HUES48 (cell line): ENCODE data around the gene MAPK7.
A peak's percentile ranks its signal among the peaks of the same experiment; 100 is the strongest.

Source experiments
- H3K27ac ChIP-seq: one replicate; pipeline ENCODE4 v1.7.0; 2013; ENCODE audit warnings: low read depth, low read length, inconsistent platforms
- H3K27me3 ChIP-seq: 2 replicates; pipeline ENCODE4 v1.6.1; 2013; ENCODE audit warnings: mild to moderate bottlenecking, low read length; ENCODE audit not compliant: control insufficient read depth, insufficient read depth
- H3K36me3 ChIP-seq: 2 replicates; pipeline ENCODE4 v1.6.1; 2013; ENCODE audit warnings: low read length; ENCODE audit not compliant: control insufficient read depth, insufficient read depth
- H3K4me1 ChIP-seq: 2 replicates; pipeline ENCODE4 v1.6.1; 2013; ENCODE audit warnings: mild to moderate bottlenecking, low read length; ENCODE audit not compliant: control insufficient read depth, insufficient read depth
- H3K4me3 ChIP-seq: 2 replicates; pipeline ENCODE4 v1.5.1; 2013; ENCODE audit warnings: mild to moderate bottlenecking, low read depth, low read length
- H3K9ac ChIP-seq: 2 replicates; pipeline ENCODE4 v1.6.1; 2013; ENCODE audit warnings: mild to moderate bottlenecking, low read depth, low read length, moderate library complexity
- H3K9me3 ChIP-seq: 2 replicates; pipeline ENCODE4 v1.6.1; 2013; ENCODE audit warnings: low read length; ENCODE audit not compliant: control insufficient read depth, insufficient read depth

The MAPK7 gene

DNA sequence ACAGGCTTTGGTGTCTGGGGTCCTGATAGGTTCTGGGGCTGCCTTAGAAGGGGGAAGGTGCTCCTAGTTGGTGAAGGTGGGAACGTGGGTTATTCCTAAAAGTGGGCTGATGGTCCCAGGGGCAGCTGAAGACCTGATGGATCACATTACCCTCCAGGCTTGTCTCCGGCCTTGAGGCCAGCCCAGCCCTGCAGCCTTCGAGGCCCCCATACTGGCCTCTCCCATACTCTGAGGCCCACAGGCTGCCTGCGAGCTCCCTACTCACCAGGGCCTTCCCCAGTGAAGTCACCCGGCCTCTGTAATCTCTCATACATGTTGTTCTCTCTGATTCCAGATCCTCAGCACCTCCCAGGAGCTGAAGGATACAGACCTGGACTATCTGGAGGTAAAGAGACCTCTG lies 35.5 kb downstream of the MAPK7 start:
- H3K9ac ChIP-seq, result no peak overlapping the region
- H3K9me3 ChIP-seq, result no peaks in the 10 kb centered on the region
- H3K27ac ChIP-seq, result no peak overlapping the region
- H3K4me3 ChIP-seq, result no peak overlapping the region
- peaks cover 8% of the 10 kb centered on the region; the same call in 1 of the 2 replicates for H3K4me1 ChIP-seq
- no peaks in the 10 kb centered on the region for H3K27me3 ChIP-seq
- H3K36me3 ChIP-seq, result no peaks in the 10 kb centered on the region

DNA sequence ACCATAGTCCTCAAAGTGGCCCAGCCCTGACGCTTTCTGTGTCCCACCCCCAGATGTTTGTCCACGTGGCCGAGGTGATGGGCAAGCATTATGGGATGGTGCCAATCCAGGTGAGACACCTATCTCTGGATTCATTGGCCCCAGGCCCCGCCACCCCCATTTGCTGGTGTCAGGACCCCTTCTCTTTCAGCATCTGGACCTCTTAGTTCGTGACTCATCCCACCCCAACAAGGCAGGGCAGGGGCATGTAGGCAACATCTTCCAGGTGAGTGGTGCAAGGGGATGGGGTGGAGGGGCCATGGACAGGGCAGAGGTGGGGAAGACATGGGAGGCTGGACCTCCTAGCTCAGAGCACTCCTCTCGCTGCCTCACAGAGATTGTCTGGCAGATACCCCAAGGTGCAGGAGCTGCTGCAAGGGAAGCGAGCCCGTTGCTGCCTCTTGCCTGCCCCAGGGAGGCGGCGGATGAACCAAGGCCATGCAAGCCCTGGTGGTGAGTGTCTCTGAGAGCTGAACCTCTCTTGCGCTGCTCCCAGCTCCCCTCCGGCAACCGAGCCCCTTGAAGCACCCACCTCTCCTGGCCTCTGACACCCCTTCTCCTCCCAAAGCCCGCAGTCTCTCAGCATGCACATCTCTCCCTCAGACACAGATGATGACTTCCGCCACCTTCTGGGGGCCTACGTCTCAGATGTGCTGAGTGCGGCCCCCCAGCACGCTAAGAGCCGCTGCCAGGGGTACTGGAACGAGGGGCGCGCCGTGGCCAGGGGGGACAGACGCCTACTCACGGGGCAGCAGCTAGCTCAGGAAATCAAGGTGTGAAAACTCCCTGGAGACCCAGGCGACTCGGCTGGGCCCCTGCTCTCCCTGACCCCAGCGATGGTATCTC lies 36.3 kb downstream of the MAPK7 start:
- Histone ChIP-seq H3K4me3 (no peak overlapping the region), H3K9ac (no peak overlapping the region), H3K36me3 (no peaks in the 10 kb centered on the region), H3K27me3 (no peaks in the 10 kb centered on the region), H3K27ac (no peak overlapping the region), H3K4me1 (peaks cover 8% of the 10 kb centered on the region; the same call in 1 of the 2 replicates), H3K9me3 (no peaks in the 10 kb centered on the region)

DNA sequence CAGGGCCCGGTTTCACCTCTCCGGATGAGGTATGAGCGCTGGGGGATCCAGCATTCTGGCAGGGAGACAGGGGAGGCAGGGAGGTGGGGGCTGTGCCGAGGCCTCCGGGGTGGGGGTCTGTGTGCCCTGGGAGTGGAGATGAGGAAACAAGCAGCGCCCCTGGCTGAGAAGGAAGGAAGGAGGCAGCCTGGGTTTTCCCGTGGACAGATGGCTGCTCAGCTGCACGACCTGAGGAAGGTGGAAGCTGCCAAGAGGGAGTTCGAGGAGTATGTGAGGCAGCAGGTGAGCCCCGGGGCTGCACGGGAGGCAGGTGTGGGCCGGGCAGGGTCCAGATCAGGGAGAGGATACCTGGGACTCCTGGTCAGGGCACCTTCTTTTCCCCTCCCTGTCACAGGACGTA lies 37.0 kb downstream of the MAPK7 start:
- Histone ChIP-seq H3K27ac (no peak overlapping the region), H3K9me3 (no peaks in the 10 kb centered on the region), H3K9ac (no peak overlapping the region), H3K4me1 (peaks cover 8% of the 10 kb centered on the region; the same call in 1 of the 2 replicates), H3K27me3 (no peaks in the 10 kb centered on the region), H3K4me3 (no peak overlapping the region), H3K36me3 (no peaks in the 10 kb centered on the region)

DNA sequence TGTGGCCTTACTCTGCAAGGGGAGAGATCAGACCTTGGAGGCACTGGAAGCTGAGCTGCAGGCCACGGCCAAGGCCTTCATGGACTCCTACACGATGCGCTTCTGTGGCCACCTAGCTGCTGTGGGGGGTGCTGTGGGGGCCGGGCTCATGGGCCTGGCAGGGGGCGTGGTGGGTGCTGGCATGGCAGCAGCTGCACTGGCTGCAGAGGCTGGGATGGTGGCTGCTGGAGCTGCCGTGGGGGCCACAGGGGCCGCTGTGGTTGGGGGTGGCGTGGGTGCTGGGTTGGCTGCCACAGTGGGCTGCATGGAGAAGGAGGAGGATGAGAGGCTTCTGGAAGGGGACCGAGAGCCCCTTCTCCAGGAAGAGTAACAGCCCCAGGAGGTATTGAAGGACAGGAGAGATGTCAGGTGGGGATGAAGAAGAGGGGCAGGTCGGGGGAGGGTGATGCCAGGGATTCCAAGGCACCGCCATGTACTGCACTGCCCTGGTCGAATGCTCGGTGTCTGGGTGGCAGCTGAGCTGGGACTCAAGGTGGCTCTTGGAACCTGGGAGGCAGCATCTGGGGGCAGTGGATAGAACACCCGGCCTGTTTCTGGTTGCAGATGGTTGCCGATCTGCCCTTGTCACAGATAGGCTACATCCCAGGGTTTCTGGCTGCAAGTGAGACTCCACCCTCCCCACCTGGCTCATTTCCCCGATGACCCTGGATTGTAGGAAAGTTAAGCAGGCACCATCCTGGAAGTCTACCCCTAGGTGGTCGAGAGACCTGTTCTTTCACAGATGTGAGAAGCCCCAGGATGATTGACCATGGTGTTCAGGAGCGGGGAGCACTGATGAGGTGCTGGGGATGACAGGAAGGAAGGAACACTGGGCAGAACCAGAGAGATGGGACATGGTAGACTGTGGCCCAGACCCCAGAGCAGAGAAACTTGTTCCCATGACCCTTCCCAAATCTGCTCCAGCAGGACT lies 37.8 kb downstream of the MAPK7 start:
- peaks cover 1% of the 10 kb centered on the region; the same call in 1 of the 2 replicates for H3K4me1 ChIP-seq
- no peaks in the 10 kb centered on the region for H3K36me3 ChIP-seq
- no peak overlapping the region for H3K4me3 ChIP-seq
- H3K27me3 ChIP-seq, result no peaks in the 10 kb centered on the region
- H3K9me3 ChIP-seq, result no peaks in the 10 kb centered on the region
- no peak overlapping the region for H3K9ac ChIP-seq
- H3K27ac ChIP-seq, result no peak overlapping the region

DNA sequence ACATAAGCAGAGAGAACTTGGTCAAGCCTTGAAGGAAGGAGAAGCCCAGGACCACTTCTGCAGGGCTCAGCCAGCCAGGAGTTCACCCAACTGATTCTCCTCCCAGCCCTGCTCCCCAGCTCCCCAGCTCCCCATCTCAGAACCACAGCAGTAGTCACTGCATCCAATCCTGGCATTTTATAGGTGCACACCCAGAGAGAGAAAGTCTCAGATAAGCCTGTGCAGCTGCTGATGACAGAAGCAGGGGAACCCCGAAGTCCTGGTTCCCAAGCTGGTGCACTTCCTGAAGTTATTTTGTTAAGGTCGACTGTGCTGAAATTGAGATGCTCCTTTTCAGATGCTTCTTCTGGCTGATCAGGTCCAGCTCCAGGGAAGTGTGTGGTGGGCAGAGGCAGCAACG lies 39.3 kb downstream of the MAPK7 start:
- no peak overlapping the region for H3K4me3 ChIP-seq
- no peak overlapping the region for H3K9ac ChIP-seq
- H3K4me1 ChIP-seq, result no peaks in the 10 kb centered on the region
- no peaks in the 10 kb centered on the region for H3K27me3 ChIP-seq
- H3K36me3 ChIP-seq, result no peaks in the 10 kb centered on the region
- no peaks in the 10 kb centered on the region for H3K9me3 ChIP-seq
- no peak overlapping the region for H3K27ac ChIP-seq

DNA sequence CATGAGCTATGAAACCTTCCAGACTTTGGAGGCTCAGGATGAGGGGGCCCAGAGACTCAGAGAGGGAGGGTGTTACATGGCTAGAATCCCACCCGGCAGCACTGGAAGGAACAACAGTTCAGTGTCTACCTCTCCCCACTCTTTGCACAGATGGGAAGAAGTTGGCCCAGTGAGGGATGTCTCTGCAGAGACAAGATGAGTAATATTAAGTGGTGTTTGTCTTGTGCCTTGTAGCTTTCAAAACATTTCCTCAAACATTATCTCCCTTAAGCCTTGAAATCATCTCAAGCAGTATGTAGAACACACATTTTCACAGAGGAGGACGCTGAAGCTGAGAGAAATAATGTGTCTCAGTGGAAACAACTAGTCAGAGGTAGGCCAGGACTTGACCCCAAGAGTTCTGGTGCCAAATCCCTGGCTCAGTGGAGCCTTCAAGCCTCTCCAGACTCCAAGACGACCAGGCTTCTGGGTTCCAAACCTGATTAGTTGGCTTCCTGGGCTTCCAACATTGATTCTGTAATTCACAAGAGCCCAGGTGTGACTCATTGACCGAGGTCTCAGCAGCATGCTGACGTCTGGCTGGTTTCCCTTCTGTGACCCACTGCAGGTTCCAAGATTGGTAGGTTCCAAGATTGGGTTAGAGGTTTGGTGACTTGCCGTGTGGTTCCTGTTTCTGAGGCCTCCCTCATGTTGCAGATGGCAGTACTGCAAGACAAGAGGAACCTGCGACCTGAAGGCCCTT lies 40.1 kb downstream of the MAPK7 start:
- Histone ChIP-seq H3K9me3 (no peaks in the 10 kb centered on the region), H3K27ac (no peak overlapping the region), H3K4me1 (no peaks in the 10 kb centered on the region), H3K4me3 (no peak overlapping the region), H3K9ac (no peak overlapping the region), H3K27me3 (no peaks in the 10 kb centered on the region), H3K36me3 (no peaks in the 10 kb centered on the region)

DNA sequence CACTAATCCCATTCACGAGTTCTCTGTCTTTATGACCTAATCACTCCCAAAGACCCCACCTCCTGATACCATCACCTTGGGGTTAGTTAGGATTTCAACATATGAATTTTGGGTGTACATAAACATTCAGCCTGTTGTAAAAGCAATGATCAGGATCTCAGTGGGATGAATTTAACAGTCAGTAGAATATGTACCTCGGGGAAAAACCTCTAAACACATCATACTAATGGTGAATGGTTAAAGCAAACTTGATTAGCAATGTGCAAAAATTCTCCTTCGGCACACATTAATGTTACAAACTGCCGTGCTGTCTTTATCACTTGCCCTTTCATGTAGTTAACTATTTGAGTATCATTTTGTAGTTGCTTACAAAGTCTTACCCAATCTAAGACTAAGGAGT lies 42.9 kb downstream of the MAPK7 start:
- H3K4me1 ChIP-seq, result peaks cover 5% of the 10 kb centered on the region
- H3K27ac ChIP-seq, result no peak overlapping the region
- no peak overlapping the region for H3K9ac ChIP-seq
- H3K27me3 ChIP-seq, result no peaks in the 10 kb centered on the region
- no peaks in the 10 kb centered on the region for H3K9me3 ChIP-seq
- no peak overlapping the region for H3K4me3 ChIP-seq
- no peaks in the 10 kb centered on the region for H3K36me3 ChIP-seq

DNA sequence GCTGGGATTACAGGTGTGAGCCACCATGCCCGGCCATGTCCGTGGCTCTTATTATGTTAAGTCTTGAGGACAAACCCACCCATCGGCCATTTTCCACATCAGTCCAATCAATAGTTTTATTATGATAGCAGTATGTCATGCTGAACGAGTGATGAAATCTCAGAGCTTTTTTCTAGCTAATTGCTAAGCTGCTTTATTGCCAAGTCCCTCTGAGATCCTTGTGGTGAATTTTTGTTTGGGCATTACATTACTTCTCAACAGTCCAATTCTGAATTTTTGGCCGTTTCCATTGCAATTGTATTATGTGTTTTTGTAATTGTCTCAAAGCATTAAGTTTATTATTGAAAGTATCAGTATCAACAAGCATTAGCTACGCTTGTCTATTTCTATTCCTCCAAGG lies 43.6 kb downstream of the MAPK7 start:
- Histone ChIP-seq H3K4me1 (peaks cover 11% of the 10 kb centered on the region), H3K36me3 (no peaks in the 10 kb centered on the region), H3K27ac (no peak overlapping the region), H3K9ac (no peak overlapping the region), H3K9me3 (no peaks in the 10 kb centered on the region), H3K4me3 (no peak overlapping the region), H3K27me3 (no peaks in the 10 kb centered on the region)

DNA sequence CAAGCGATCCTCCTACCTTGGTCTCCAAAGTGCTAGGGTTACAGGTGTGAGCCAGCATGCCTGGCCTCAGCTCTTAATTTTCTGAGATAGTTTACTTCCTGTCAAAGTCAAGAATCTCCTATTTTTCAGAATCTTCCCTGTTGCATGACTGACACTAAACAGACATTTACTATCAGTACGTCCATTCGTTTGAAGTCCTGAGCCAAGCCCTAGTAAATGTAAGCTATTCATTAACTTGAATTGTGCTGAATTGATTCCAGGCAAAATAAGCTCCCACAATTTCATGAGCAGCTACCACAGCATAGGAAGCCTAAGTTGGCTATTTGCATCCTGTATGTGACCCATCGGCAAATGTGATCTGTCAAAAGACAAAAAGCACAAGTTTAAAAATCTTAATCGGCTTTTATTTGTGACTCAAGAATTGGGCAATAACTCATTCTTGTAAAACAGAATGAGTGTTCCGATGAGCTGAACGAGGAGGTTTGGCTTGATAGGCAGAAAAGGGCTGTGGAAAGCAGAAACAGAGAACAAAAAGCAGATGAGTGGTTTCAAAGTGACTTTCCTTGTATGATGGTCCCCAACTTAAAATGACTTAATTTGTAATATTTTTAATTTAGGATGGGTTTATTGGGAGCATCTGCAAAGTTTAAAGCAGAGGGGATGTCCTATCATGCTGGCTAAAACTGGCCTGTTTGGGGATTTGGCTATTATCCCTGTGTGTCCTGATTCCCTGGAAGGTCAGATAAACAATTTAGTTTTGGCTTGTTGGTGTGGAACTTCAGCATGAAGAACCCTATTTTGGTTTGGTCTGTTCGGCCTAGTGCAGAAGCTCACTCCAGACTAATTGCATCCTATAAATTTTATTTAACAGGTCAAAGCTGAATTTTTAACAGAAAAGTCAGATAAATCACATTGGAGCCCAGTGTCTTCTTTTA lies 46.9 kb downstream of the MAPK7 start:
- Histone ChIP-seq H3K36me3 (no peaks in the 10 kb centered on the region), H3K9me3 (no peaks in the 10 kb centered on the region), H3K4me1 (peaks cover 11% of the 10 kb centered on the region), H3K27me3 (no peaks in the 10 kb centered on the region), H3K4me3 (no peak overlapping the region), H3K27ac (no peak overlapping the region), H3K9ac (no peak overlapping the region)

DNA sequence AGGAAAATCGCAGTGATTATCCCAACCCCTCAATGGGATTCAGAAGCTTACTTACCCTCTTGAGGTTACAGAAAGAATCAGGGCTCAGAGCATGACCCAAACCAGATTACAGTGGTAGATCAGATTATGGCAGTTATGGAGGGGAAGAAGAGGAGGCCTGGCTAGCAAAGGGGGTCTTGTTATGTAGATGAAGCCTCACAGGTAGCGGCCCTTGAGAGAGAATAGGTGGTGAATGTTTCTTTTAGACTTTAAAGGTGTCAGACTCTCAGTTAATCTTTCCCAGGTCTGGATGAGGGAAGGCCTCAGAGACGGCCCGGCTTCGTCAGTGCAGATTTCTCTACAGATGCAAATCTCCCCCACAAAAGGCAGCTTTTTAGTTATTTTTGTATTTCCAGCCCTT lies 48.3 kb downstream of the MAPK7 start:
- Histone ChIP-seq H3K4me3 (no peak overlapping the region), H3K27me3 (no peaks in the 10 kb centered on the region), H3K9ac (no peak overlapping the region), H3K4me1 (peaks cover 11% of the 10 kb centered on the region), H3K27ac (peak overlapping the region; percentile 69), H3K36me3 (no peaks in the 10 kb centered on the region), H3K9me3 (no peaks in the 10 kb centered on the region)
